Testis (tissue), 3 donors: ENCODE data around the gene AMBRA1. TPM values are rescaled to one million over a fixed set of nuclear protein-coding genes. Genes with fewer than 3 reads are reported as not detected.

Experiments
- DNase-seq: peaks from one replicate; pipeline ENCODE4 v3.0.0-alpha.2; 2019
- H3K27ac ChIP-seq, 2 donors: fragments of 200-600 bp; sonication (generic); one replicate each; pipeline ENCODE4 v1.5.1; 2019
- H3K27me3 ChIP-seq: fragments of 200-600 bp; sonication (generic); one replicate; pipeline ENCODE4 v1.5.1; 2019
- H3K36me3 ChIP-seq: fragments of 200-600 bp; sonication (generic); one replicate; pipeline ENCODE4 v1.5.1; 2017; ENCODE audit warnings: low read depth; ENCODE audit errors: missing control alignments
- H3K4me1 ChIP-seq: fragments of 200-600 bp; sonication (generic); one replicate; pipeline ENCODE4 v1.5.1; 2019
- H3K4me3 ChIP-seq, 2 donors: fragments of 200-600 bp; sonication (generic); one replicate each; pipeline ENCODE4 v1.5.1; 2017 to 2019
- H3K9me3 ChIP-seq: fragments of 200-600 bp; sonication (generic); one replicate; pipeline ENCODE4 v1.5.1; 2017
- CTCF ChIP-seq, 3 experiments: fragments of 450-650 bp in 2 of 3; fragments of 200-600 bp in 1 of 3; sonication (generic) in 1 of 3; IDR thresholded peaks; one replicate each; pipeline ENCODE4 v1.5.1; 2016 to 2019; ENCODE audit warnings: antibody characterized with exemption in 3 of 3, mild to moderate bottlenecking in 2 of 3, moderate library complexity in 1 of 3
- POLR2A ChIP-seq: fragments of 450-650 bp; IDR thresholded peaks from one replicate; pipeline ENCODE4 v1.6.1; 2017; ENCODE audit warnings: antibody characterized with exemption, mild to moderate bottlenecking, moderate library complexity
- WGBS, 2 donors: methylation state at CpG; one replicate each; pipeline ENCODE4 v1.1.5; 2018; 5-methylcytosine and 5-hydroxymethylcytosine counted together
- intact Hi-C: fragments of 100-400 bp; cut with DNase I; formaldehyde crosslinking; loops from one replicate; pipeline ENCODE4 v1.15.1; 2023; ENCODE audit warnings: low total_unique reads
- polyA plus RNA-seq: library from polyadenylated mRNA; stranded (reverse); fragments of 350-450 nt; fragmentation: Illumina TruSeq; extraction: RNeasy Lipid Tissue Mini Kit (QIAGEN cat#74804); gene quantifications from one replicate; pipeline ENCODE4 v1.2.3, GENCODE V29; 2014; ENCODE audit warnings: low read depth, low replicate concordance; ENCODE audit not compliant: insufficient read depth
- total RNA-seq, 2 donors: library from RNA; depleted of rRNA; stranded (reverse); fragments of >200 nt; gene quantifications; one replicate each; pipeline ENCODE4 v1.2.3, GENCODE V29; 2016

AMBRA1 gene
- total and polyA plus RNA-seq, 3 donors from 2014 or later: 28.0 to 68.3 (median 55.6) TPM

- Histone ChIP-seq H3K27ac (no peak overlapping the region), H3K36me3 (no peaks in the 10 kb centered on the region), H3K9me3 (no peaks in the 10 kb centered on the region), H3K4me1 (no peaks in the 10 kb centered on the region), H3K27me3 (no peaks in the 10 kb centered on the region), H3K4me3 (no peak overlapping the region)
- no peak for DNase-seq
- intact Hi-C loops: no loop called here
- 97% methylated on average over 1 of the region's 1 CpG for WGBS, 2 donors
- TF ChIP-seq POLR2A (no peak), CTCF (IDR thresholded peaks at IDR 0.05) (no peak)
These were observed 16.8 kb downstream of the AMBRA1 start for GRCh38 chr11:46577058-46577457.

- Histone ChIP-seq H3K27ac (no peak overlapping the region), H3K9me3 (no peaks in the 10 kb centered on the region), H3K36me3 (no peaks in the 10 kb centered on the region), H3K4me3 (no peak overlapping the region), H3K27me3 (no peaks in the 10 kb centered on the region), H3K4me1 (peaks cover 7% of the 10 kb centered on the region)
- WGBS, 2 donors: 6 to 12% methylated on average over 1 of the region's 1 CpG
- no peak for DNase-seq
- TF ChIP-seq POLR2A (no peak), CTCF (IDR thresholded peaks at IDR 0.05) (no peak)
- intact Hi-C loops: no loop called here
These were observed 19.2 kb downstream of the AMBRA1 start for GRCh38 chr11:46574656-46575055.

- WGBS, 2 donors: 50 to 51% methylated on average over 2 of the region's 2 CpGs
- H3K27ac ChIP-seq: no peak overlapping the region
- no peaks in the 10 kb centered on the region for H3K36me3 ChIP-seq
- no peaks in the 10 kb centered on the region for H3K27me3 ChIP-seq
- peaks cover 12% of the 10 kb centered on the region for H3K4me1 ChIP-seq
- no peak overlapping the region for H3K4me3 ChIP-seq
- intact Hi-C loops: no loop called here
- no peak for DNase-seq
- H3K9me3 ChIP-seq: no peaks in the 10 kb centered on the region
- TF ChIP-seq POLR2A (no peak), CTCF (IDR thresholded peaks at IDR 0.05) (no peak)
These were observed 22.9 kb downstream of the AMBRA1 start for GRCh38 chr11:46570790-46571398.

GRCh38 chr11:46565232-46565840 lies 28.5 kb downstream of the AMBRA1 start:
- peaks cover 11% of the 10 kb centered on the region for H3K4me1 ChIP-seq
- TF ChIP-seq CTCF (IDR thresholded peaks at IDR 0.05) (no peak), POLR2A (no peak)
- WGBS, 2 donors: 74 to 75% methylated on average over 7 of the region's 7 CpGs
- no peak for DNase-seq
- no peaks in the 10 kb centered on the region for H3K36me3 ChIP-seq
- no peaks in the 10 kb centered on the region for H3K27me3 ChIP-seq
- H3K9me3 ChIP-seq: no peaks in the 10 kb centered on the region
- H3K4me3 ChIP-seq: no peak overlapping the region
- intact Hi-C loops: no loop called here
- H3K27ac ChIP-seq: no peak overlapping the region

- no peak overlapping the region for H3K27ac ChIP-seq
- intact Hi-C loops: no loop called here
- WGBS, 2 donors: 94 to 100% methylated on average over 1 of the region's 1 CpG
- no peak overlapping the region for H3K4me3 ChIP-seq
- H3K27me3 ChIP-seq: no peaks in the 10 kb centered on the region
- no peaks in the 10 kb centered on the region for H3K9me3 ChIP-seq
- H3K36me3 ChIP-seq: no peaks in the 10 kb centered on the region
- DNase-seq: no peak
- TF ChIP-seq POLR2A: no peak
- no peak for TF ChIP-seq CTCF (IDR thresholded peaks at IDR 0.05)
- H3K4me1 ChIP-seq: peaks cover 11% of the 10 kb centered on the region
These were observed 29.4 kb downstream of the AMBRA1 start for GRCh38 chr11:46564459-46564858.
